GM12872 (cell line): ENCODE measurements around the gene NUDT3.

Experiments
- CTCF ChIP-seq: IDR thresholded peaks from 3 replicates; pipeline ENCODE4 v1.5.1; 2011; ENCODE audit warnings: low read depth, mild to moderate bottlenecking, low read length, moderate library complexity; ENCODE audit not compliant: insufficient read depth

NUDT3 gene

GRCh38 chr6:34267746-34268145, 124.7 kb downstream of the NUDT3 start:
- no peak for TF ChIP-seq CTCF

GRCh38 chr6:34260576-34261267, 131.7 kb downstream of the NUDT3 start:
- TF ChIP-seq CTCF = no peak

- TF ChIP-seq CTCF = no peak
These were observed 132.9 kb downstream of the NUDT3 start for GRCh38 chr6:34259529-34260069.

GRCh38 chr6:34249469-34250261, 142.8 kb downstream of the NUDT3 start:
- no peak for TF ChIP-seq CTCF

GRCh38 chr6:34248727-34249468, 143.6 kb downstream of the NUDT3 start, which contains the start of gene SMIM29:
SMIM29 (minus strand) TSS chr6:34249006; CDS start chr6:34247791, 1,215 bp downstream.
- peak; percentile 83 for TF ChIP-seq CTCF

- TF ChIP-seq CTCF = no peak
These were observed 144.2 kb downstream of the NUDT3 start for GRCh38 chr6:34248198-34248726.
